ENCODE measurements around the gene ACTL8.

ACTL8 gene

DNA sequence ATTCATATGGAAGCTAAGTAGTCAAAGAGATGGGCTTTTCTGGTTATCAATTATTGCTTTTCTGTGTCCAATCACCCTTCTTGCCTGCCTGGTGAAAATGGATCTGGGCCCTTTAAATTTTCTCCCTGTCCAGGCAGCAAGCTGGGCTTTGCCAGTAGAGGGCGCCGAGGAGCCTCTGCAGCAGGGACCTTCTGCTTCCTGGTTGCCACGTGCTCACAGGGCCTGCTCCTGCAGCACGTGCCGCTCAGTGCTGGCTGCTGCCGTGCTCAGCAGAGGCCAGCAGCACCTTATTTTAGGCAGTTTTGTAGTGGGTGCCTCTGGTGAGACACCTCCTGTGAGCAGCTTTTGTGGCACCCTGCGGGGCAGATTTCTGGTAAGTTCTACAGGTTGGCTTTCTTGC, 4.0 kb downstream of the ACTL8 start:
- Histone ChIP-seq H4K8ac (ENCODE audit: low read length) (no peak overlapping the region), H3K4me1 (ENCODE audit: control insufficient read depth, insufficient read depth, low read depth, low read length) (no peaks in the 10 kb centered on the region), H3K9ac (ENCODE audit: low read length) (no peak overlapping the region), H2AFZ (ENCODE audit: low read depth, low read length) (no peak overlapping the region), H3K9me3 (ENCODE audit: control insufficient read depth, low read length) (peaks cover 42% of the 10 kb centered on the region), H3K4ac (ENCODE audit: low read depth in 1 of 2, low read length in 2 of 2) (no peak overlapping the region), H3K27me3 (ENCODE audit: control insufficient read depth in 1 of 2, insufficient read depth in 1 of 2, low read length in 2 of 2) (no peaks in the 10 kb centered on the region), H2AK5ac (ENCODE audit: low read length, severe bottlenecking) (no peak overlapping the region), H3K27ac (ENCODE audit: low read length, poor library complexity, severe bottlenecking) (no peak overlapping the region), H4K91ac (ENCODE audit: low read length) (no peak overlapping the region), H2BK5ac (ENCODE audit: low read depth, low read length, poor library complexity, severe bottlenecking) (no peak overlapping the region), H3K4me3 (ENCODE audit: insufficient read depth in 1 of 2, low read depth in 1 of 2, low read length in 2 of 2) (no peak overlapping the region), H2BK12ac (ENCODE audit: low read length in 2 of 2) (no peak overlapping the region), H3K79me1 (replicated peaks; ENCODE audit: low read length, poor library complexity, severe bottlenecking) (no peaks in the 10 kb centered on the region), H2BK120ac (ENCODE audit: low read depth, low read length) (no peak overlapping the region), H2BK15ac (ENCODE audit: low read depth, poor library complexity, severe bottlenecking) (no peak overlapping the region), H3K36me3 (ENCODE audit: control insufficient read depth in 1 of 2, insufficient read depth in 2 of 2, low read depth in 1 of 2, low read length in 2 of 2) (no peaks in the 10 kb centered on the region), H3K14ac (ENCODE audit: low read length in 2 of 2) (no peak overlapping the region), H3K18ac (ENCODE audit: low read depth in 1 of 2, low read length in 2 of 2) (no peak overlapping the region), H3K4me2 (ENCODE audit: low read length, poor library complexity, severe bottlenecking) (no peak overlapping the region), H3K23ac (ENCODE audit: low read length in 2 of 2) (no peak overlapping the region)
- WGBS, result 75% methylated on average over 7 of the region's 7 CpGs
- DNase-seq, result no peak

DNA sequence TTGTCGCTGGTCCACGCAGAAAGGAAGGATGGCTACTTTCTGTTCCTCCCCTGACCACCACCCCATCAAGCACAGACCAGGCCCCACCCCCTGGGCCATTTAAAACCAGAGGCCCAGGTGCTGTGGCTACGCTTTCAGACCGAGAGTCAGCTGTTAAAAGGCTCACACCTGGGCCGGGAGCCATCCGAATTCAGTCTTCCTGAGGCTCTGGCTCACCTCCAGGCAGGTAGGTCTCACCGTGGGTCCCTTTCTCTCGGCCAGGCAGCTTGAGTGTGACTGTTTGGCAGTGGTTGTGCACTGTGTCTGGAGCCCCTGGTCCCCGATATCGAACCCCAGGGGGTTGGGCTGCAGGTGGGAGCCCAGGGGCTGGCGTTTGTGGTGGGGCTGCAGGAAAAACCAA, 7.2 kb downstream of the ACTL8 start:
- Histone ChIP-seq H3K27me3 (ENCODE audit: control insufficient read depth in 1 of 2, insufficient read depth in 1 of 2, low read length in 2 of 2) (no peaks in the 10 kb centered on the region), H3K4ac (ENCODE audit: low read depth in 1 of 2, low read length in 2 of 2) (no peak overlapping the region), H3K9me3 (ENCODE audit: control insufficient read depth, low read length) (peaks cover 27% of the 10 kb centered on the region), H2BK12ac (ENCODE audit: low read length in 2 of 2) (no peak overlapping the region), H3K27ac (ENCODE audit: low read length, poor library complexity, severe bottlenecking) (no peak overlapping the region), H2AFZ (ENCODE audit: low read depth, low read length) (no peak overlapping the region), H3K36me3 (ENCODE audit: control insufficient read depth in 1 of 2, insufficient read depth in 2 of 2, low read depth in 1 of 2, low read length in 2 of 2) (no peaks in the 10 kb centered on the region), H2BK5ac (ENCODE audit: low read depth, low read length, poor library complexity, severe bottlenecking) (no peak overlapping the region), H3K14ac (ENCODE audit: low read length in 2 of 2) (no peak overlapping the region), H3K4me2 (ENCODE audit: low read length, poor library complexity, severe bottlenecking) (no peak overlapping the region), H4K8ac (ENCODE audit: low read length) (no peak overlapping the region), H2BK15ac (ENCODE audit: low read depth, poor library complexity, severe bottlenecking) (no peak overlapping the region), H3K18ac (ENCODE audit: low read depth in 1 of 2, low read length in 2 of 2) (no peak overlapping the region), H3K79me1 (replicated peaks; ENCODE audit: low read length, poor library complexity, severe bottlenecking) (no peaks in the 10 kb centered on the region), H3K4me1 (ENCODE audit: control insufficient read depth, insufficient read depth, low read depth, low read length) (peaks cover 6% of the 10 kb centered on the region), H3K4me3 (ENCODE audit: insufficient read depth in 1 of 2, low read depth in 1 of 2, low read length in 2 of 2) (no peak overlapping the region), H2BK120ac (ENCODE audit: low read depth, low read length) (no peak overlapping the region), H4K91ac (ENCODE audit: low read length) (no peak overlapping the region), H3K23ac (ENCODE audit: low read length in 2 of 2) (no peak overlapping the region), H3K9ac (ENCODE audit: low read length) (no peak overlapping the region), H2AK5ac (ENCODE audit: low read length, severe bottlenecking) (no peak overlapping the region)
- 86% methylated on average over 11 of the region's 11 CpGs for whole genome bisulfite sequencing
- DNase-seq, result no peak

DNA sequence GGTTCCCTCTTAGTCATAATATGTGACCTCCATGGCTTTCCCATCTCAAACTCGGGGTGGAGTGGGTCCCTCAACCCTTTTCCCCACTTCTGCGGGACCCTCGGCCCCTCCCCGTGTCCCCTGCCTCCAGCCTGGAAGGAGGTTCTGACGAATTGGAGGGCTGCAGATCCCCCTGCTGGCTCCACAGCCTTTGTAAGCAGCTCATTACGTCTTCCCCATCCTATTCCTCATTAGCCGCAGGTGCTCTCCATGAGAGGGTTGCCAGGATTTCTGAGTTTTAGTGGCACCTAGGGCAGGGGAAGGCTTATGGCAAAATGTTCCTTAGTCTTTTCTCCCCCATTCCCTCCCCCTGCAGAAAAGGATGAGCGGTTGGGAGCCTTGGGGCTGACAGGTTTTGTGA, 8.3 kb downstream of the ACTL8 start:
- no peaks in the 10 kb centered on the region for H3K79me1 ChIP-seq (replicated peaks; ENCODE audit: low read length, poor library complexity, severe bottlenecking)
- H2BK15ac ChIP-seq (ENCODE audit: low read depth, poor library complexity, severe bottlenecking), result no peak overlapping the region
- H3K18ac ChIP-seq (ENCODE audit: low read depth in 1 of 2, low read length in 2 of 2), result no peak overlapping the region
- no peak overlapping the region for H4K91ac ChIP-seq (ENCODE audit: low read length)
- H2BK120ac ChIP-seq (ENCODE audit: low read depth, low read length), result no peak overlapping the region
- no peak overlapping the region for H3K4me3 ChIP-seq (ENCODE audit: insufficient read depth in 1 of 2, low read depth in 1 of 2, low read length in 2 of 2)
- H3K14ac ChIP-seq (ENCODE audit: low read length in 2 of 2), result no peak overlapping the region
- H3K36me3 ChIP-seq (ENCODE audit: control insufficient read depth in 1 of 2, insufficient read depth in 2 of 2, low read depth in 1 of 2, low read length in 2 of 2), result no peaks in the 10 kb centered on the region
- 90% methylated on average over 5 of the region's 8 CpGs for WGBS
- H3K4me2 ChIP-seq (ENCODE audit: low read length, poor library complexity, severe bottlenecking), result no peak overlapping the region
- H3K27ac ChIP-seq (ENCODE audit: low read length, poor library complexity, severe bottlenecking), result no peak overlapping the region
- no peaks in the 10 kb centered on the region for H3K27me3 ChIP-seq (ENCODE audit: control insufficient read depth in 1 of 2, insufficient read depth in 1 of 2, low read length in 2 of 2)
- no peak overlapping the region for H4K8ac ChIP-seq (ENCODE audit: low read length)
- H3K9ac ChIP-seq (ENCODE audit: low read length), result no peak overlapping the region
- no peak overlapping the region for H2BK12ac ChIP-seq (ENCODE audit: low read length in 2 of 2)
- H2AFZ ChIP-seq (ENCODE audit: low read depth, low read length), result no peak overlapping the region
- no peak for DNase-seq
- no peak overlapping the region for H3K4ac ChIP-seq (ENCODE audit: low read depth in 1 of 2, low read length in 2 of 2)
- no peak overlapping the region for H3K23ac ChIP-seq (ENCODE audit: low read length in 2 of 2)
- H3K9me3 ChIP-seq (ENCODE audit: control insufficient read depth, low read length), result peaks cover 18% of the 10 kb centered on the region
- H3K4me1 ChIP-seq (ENCODE audit: control insufficient read depth, insufficient read depth, low read depth, low read length), result peaks cover 7% of the 10 kb centered on the region
- H2BK5ac ChIP-seq (ENCODE audit: low read depth, low read length, poor library complexity, severe bottlenecking), result no peak overlapping the region
- H2AK5ac ChIP-seq (ENCODE audit: low read length, severe bottlenecking), result no peak overlapping the region

DNA sequence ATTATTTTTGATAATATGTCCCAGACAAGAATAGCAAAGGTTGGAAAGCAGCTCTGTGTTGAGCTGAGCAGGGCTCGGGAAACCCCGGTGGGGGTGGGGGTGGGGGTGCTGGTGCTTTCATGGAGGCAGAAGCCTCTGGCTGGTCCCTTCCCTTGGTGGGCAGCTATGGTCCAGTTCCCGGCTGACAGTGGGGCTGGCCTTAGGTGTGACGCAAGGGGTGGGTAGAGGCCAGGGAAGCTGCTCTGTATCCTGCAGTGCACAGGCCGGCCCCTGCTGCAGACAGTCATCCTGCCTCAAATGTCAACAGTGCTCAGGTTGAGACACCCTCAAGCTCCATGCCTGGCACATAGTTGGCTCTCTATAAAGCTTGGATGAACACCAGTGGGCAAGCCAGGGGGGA, 8.9 kb downstream of the ACTL8 start:
- no peak overlapping the region for H2BK5ac ChIP-seq (ENCODE audit: low read depth, low read length, poor library complexity, severe bottlenecking)
- no peak overlapping the region for H4K91ac ChIP-seq (ENCODE audit: low read length)
- H3K4me1 ChIP-seq (ENCODE audit: control insufficient read depth, insufficient read depth, low read depth, low read length), result peaks cover 13% of the 10 kb centered on the region
- 93% methylated on average over 5 of the region's 5 CpGs for WGBS
- H3K18ac ChIP-seq (ENCODE audit: low read depth in 1 of 2, low read length in 2 of 2), result no peak overlapping the region
- H3K4ac ChIP-seq (ENCODE audit: low read depth in 1 of 2, low read length in 2 of 2), result no peak overlapping the region
- H4K8ac ChIP-seq (ENCODE audit: low read length), result no peak overlapping the region
- no peaks in the 10 kb centered on the region for H3K27me3 ChIP-seq (ENCODE audit: control insufficient read depth in 1 of 2, insufficient read depth in 1 of 2, low read length in 2 of 2)
- peak; percentile 2 for DNase-seq
- H3K9me3 ChIP-seq (ENCODE audit: control insufficient read depth, low read length), result peaks cover 12% of the 10 kb centered on the region
- no peak overlapping the region for H3K4me2 ChIP-seq (ENCODE audit: low read length, poor library complexity, severe bottlenecking)
- H2BK12ac ChIP-seq (ENCODE audit: low read length in 2 of 2), result no peak overlapping the region
- no peak overlapping the region for H3K9ac ChIP-seq (ENCODE audit: low read length)
- no peak overlapping the region for H2AFZ ChIP-seq (ENCODE audit: low read depth, low read length)
- H3K23ac ChIP-seq (ENCODE audit: low read length in 2 of 2), result no peak overlapping the region
- no peak overlapping the region for H3K14ac ChIP-seq (ENCODE audit: low read length in 2 of 2)
- no peaks in the 10 kb centered on the region for H3K36me3 ChIP-seq (ENCODE audit: control insufficient read depth in 1 of 2, insufficient read depth in 2 of 2, low read depth in 1 of 2, low read length in 2 of 2)
- no peak overlapping the region for H2AK5ac ChIP-seq (ENCODE audit: low read length, severe bottlenecking)
- H3K79me1 ChIP-seq (replicated peaks; ENCODE audit: low read length, poor library complexity, severe bottlenecking), result no peaks in the 10 kb centered on the region
- no peak overlapping the region for H2BK15ac ChIP-seq (ENCODE audit: low read depth, poor library complexity, severe bottlenecking)
- H3K27ac ChIP-seq (ENCODE audit: low read length, poor library complexity, severe bottlenecking), result no peak overlapping the region
- no peak overlapping the region for H3K4me3 ChIP-seq (ENCODE audit: insufficient read depth in 1 of 2, low read depth in 1 of 2, low read length in 2 of 2)
- no peak overlapping the region for H2BK120ac ChIP-seq (ENCODE audit: low read depth, low read length)

Measured in mesenchymal stem cell (in vitro differentiated cells and primary cell).